ENCODE measurements around the gene RFX1. TPM values are rescaled to one million over a fixed set of nuclear protein-coding genes. Genes with fewer than 3 reads are reported as not detected.

Gene RFX1
- polyA plus RNA-seq, 4 donors: 9.5 to 15.8 (median 11.6) TPM

DNA sequence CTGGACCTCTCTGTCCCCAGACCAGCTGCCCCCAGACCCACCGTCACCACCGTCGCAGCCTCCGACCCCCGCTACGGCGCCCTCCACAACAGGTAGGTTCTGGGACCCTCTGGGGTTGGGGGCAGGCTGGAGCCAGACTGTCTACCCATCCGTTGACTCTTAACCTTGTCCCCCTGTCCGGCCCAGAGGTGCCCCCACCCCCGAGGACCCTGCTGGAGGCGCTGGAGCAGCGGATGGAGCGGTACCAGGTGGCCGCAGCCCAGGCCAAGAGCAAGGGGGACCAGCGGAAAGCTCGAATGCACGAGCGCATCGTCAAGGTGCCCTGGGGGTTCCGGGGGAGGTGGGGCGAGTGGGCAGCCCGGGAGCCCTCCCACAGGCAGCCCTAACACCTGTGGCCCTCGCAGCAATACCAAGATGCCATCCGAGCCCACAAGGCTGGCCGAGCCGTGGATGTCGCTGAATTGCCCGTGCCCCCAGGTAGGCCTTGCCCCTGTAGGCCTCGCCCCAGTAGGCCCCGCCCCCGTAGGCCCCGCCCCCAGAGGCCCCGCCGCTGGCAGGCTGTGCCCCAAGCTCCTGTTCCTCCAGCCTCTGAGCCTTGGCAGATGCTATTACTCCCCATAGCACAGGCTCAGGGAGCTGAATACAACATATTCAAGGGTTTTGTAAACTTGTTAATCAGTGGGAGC lies 87.3 kb downstream of the RFX1 start:
- no peak for DNase-seq (ENCODE audit: low read depth in 4 of 4, low spot score in 3 of 4)

DNA sequence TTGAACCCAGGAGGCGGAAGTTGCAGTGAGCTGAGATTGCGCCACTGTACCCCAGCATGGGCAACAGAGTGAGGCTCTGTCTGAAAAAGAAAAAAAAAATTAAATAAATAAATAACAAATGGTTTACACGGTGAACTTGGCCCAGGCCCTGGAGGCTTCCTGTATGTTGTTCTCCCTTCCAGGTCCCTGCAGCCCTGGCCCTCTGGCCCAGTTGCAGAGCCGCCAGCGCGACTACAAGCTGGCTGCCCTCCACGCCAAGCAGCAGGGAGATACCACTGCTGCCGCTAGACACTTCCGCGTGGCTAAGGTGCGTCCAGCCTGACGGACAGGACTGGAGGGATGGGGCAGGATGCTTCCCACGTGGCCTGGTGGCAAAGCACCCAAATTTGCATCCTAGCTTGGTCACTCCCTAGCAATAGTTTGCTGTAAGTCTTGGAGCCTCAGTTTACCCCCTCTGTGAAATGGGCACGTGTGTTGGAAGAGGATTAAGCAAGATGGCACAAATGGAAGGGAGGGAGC lies 88.2 kb downstream of the RFX1 start:
- DNase-seq (ENCODE audit: low read depth in 4 of 4, low spot score in 3 of 4): no peak

DNA sequence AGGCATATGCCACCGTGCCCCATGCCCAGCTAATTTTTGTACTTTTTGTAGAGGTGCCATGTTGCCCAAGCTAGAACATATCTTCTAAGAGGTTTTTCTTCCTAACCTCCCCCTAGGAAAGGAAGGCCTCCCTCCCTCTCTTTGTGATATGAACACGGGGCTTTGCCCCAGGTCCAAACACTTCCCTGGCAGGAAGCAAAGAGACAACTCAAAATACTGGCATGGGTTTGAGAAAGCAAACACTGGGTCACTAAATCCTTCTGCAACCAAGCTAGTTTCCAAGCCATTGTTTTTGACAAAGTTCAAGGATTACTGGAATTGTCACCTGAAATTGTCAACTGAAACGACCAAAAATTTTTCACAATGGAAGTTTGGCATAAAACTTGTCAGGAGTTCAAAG lies 91.3 kb downstream of the RFX1 start:
- no peak for DNase-seq (ENCODE audit: low read depth in 4 of 4, low spot score in 3 of 4)

- no peak for DNase-seq (ENCODE audit: low read depth in 4 of 4, low spot score in 3 of 4)
Measured at GRCh38 chr19:13913352-13913751, 92.8 kb downstream of the RFX1 start.

Other genes with a start within 250 kb of the RFX1 start
- 10 to 100 TPM; 18.2 to 32.1 (median 25.8) TPM for gene MRI1, start 241.8 kb downstream of the RFX1 start, polyA plus RNA-seq (ENCODE audit: insufficient read length in 4 of 4)
- 100 to 1,000 TPM; 115 to 132 (median 124) TPM for gene C19orf53, start 231.9 kb downstream of the RFX1 start, polyA plus RNA-seq (ENCODE audit: insufficient read length in 4 of 4)
- gene ZSWIM4, start 210.9 kb downstream of the RFX1 start, polyA plus RNA-seq (ENCODE audit: insufficient read length in 4 of 4): 10 to 100 TPM in 1 of 4 donors, 1 to 10 TPM in 3; 6.8 to 11.6 (median 8.5) TPM
- 1 to 10 TPM; 1.6 to 2.1 (median 1.8) TPM for gene NANOS3, start 129.2 kb downstream of the RFX1 start, polyA plus RNA-seq (ENCODE audit: insufficient read length in 4 of 4)
- gene BRME1, start 100.2 kb downstream of the RFX1 start, polyA plus RNA-seq (ENCODE audit: insufficient read length in 4 of 4): 1 to 10 TPM; 4.8 to 6.6 (median 5.0) TPM
- gene CC2D1A, start 100.1 kb downstream of the RFX1 start, polyA plus RNA-seq (ENCODE audit: insufficient read length in 4 of 4): 10 to 100 TPM; 23.9 to 30.4 (median 27.6) TPM
- gene PODNL1, start 67.9 kb downstream of the RFX1 start, polyA plus RNA-seq (ENCODE audit: insufficient read length in 4 of 4): 1 to 10 TPM in 2 of 4 donors, under 1 TPM in 2; 0.84 to 1.6 (median 1.1) TPM
- 10 to 100 TPM; 33.3 to 41.3 (median 36.2) TPM for gene DCAF15, start 53.8 kb downstream of the RFX1 start, polyA plus RNA-seq (ENCODE audit: insufficient read length in 4 of 4)
- gene RLN3, start 21.8 kb upstream of the RFX1 start, polyA plus RNA-seq (ENCODE audit: insufficient read length in 4 of 4): not detected
- gene IL27RA, start 25.4 kb upstream of the RFX1 start, polyA plus RNA-seq (ENCODE audit: insufficient read length in 4 of 4): 1 to 10 TPM; 6.5 to 8.2 (median 7.3) TPM
- 10 to 100 TPM; 19.0 to 27.1 (median 21.5) TPM for gene PALM3, start 55.8 kb upstream of the RFX1 start, polyA plus RNA-seq (ENCODE audit: insufficient read length in 4 of 4)
- 1 to 10 TPM; 6.7 to 9.2 (median 7.6) TPM for gene MISP3, start 66.5 kb upstream of the RFX1 start, polyA plus RNA-seq (ENCODE audit: insufficient read length in 4 of 4)
- under 1 TPM in 1 of 4 donors, not detected in 3; 0.10 TPM for gene C19orf67, start 79.5 kb upstream of the RFX1 start, polyA plus RNA-seq (ENCODE audit: insufficient read length in 4 of 4)
- gene SAMD1, start 84.4 kb upstream of the RFX1 start, polyA plus RNA-seq (ENCODE audit: insufficient read length in 4 of 4): 10 to 100 TPM; 38.8 to 59.8 (median 42.3) TPM
- 100 to 1,000 TPM in 2 of 4 donors, 10 to 100 TPM in 2; 89.9 to 107 (median 98.6) TPM for gene PRKACA, start 111.4 kb upstream of the RFX1 start, polyA plus RNA-seq (ENCODE audit: insufficient read length in 4 of 4)
- 10 to 100 TPM; 17.5 to 22.7 (median 20.4) TPM for gene ASF1B, start 130.3 kb upstream of the RFX1 start, polyA plus RNA-seq (ENCODE audit: insufficient read length in 4 of 4)
- gene ADGRL1, start 199.8 kb upstream of the RFX1 start, polyA plus RNA-seq (ENCODE audit: insufficient read length in 4 of 4): 10 to 100 TPM; 34.3 to 45.4 (median 38.1) TPM